Spleen (tissue), 7 donors: Measurements from ENCODE around the gene MCC.

ENCODE experiments used
- POLR2A ChIP-seq, 3 donors: fragments of 450-650 bp; IDR thresholded peaks; one replicate each; pipeline ENCODE4 v1.5.1; 2017; ENCODE audit warnings: antibody characterized with exemption in 3 of 3, mild to moderate bottlenecking in 1 of 3
- POLR2AphosphoS5 ChIP-seq, 3 donors: sonication (generic); formaldehyde crosslinking; IDR thresholded peaks; one replicate each; pipeline ENCODE4 v1.5.1; 2017; ENCODE audit warnings: antibody characterized with exemption in 3 of 3
- TF ChIP-seq, protein P1 (sequence below), 11 experiments: fragments of 200-600 bp in 7 of 11; fragments of 450-650 bp in 4 of 11; sonication (generic) in 4 of 11; IDR thresholded peaks in 8 of 11; conservative IDR thresholded peaks in 3 of 11; 1 replicate in 7 of 11; 2 replicates in 4 of 11; pipeline versions ENCODE4 v1.4.0 to v1.8.0; 2016 to 2021; ENCODE audit warnings: antibody characterized with exemption in 11 of 11, inconsistent platforms in 4 of 11, mild to moderate bottlenecking in 1 of 11
- donor health status: DM: no; HTN: no; CAD: no; lungs with moderate emphysema.
- donor health status: DM: no; HTN: no; CAD: no.
- donor health status: DM: no; HTN: no; CAD: no.

DNA sequence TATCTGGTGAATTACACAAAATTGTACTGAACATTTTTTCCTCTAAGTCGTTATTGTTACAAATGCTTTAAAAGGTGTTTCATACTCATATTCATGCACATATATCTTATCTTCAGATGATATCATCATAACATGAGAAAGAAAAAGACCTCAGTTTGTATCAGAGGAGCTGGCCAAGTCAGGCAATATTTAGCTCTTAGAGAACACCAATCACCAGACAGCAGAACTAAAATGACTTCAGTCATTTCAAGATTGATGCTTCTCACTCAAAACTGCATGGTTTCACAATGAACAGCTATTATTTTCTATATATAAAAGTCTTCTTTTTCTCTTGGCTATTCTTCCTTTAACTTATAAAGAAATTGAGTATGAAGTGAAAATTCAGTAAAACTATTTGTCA, 98.0 kb downstream of the MCC start:
- TF ChIP-seq, protein P1, sequence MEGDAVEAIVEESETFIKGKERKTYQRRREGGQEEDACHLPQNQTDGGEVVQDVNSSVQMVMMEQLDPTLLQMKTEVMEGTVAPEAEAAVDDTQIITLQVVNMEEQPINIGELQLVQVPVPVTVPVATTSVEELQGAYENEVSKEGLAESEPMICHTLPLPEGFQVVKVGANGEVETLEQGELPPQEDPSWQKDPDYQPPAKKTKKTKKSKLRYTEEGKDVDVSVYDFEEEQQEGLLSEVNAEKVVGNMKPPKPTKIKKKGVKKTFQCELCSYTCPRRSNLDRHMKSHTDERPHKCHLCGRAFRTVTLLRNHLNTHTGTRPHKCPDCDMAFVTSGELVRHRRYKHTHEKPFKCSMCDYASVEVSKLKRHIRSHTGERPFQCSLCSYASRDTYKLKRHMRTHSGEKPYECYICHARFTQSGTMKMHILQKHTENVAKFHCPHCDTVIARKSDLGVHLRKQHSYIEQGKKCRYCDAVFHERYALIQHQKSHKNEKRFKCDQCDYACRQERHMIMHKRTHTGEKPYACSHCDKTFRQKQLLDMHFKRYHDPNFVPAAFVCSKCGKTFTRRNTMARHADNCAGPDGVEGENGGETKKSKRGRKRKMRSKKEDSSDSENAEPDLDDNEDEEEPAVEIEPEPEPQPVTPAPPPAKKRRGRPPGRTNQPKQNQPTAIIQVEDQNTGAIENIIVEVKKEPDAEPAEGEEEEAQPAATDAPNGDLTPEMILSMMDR (IDR thresholded peaks at IDR 0.05 in 8 of 11, conservative IDR thresholded peaks at IDR 0.05 in 3 of 11) = no peak
- TF ChIP-seq POLR2AphosphoS5 (IDR thresholded peaks at IDR 0.05) (no peak), POLR2A (IDR thresholded peaks at IDR 0.05) (no peak)
